Stimulated activated CD4-positive, alpha-beta T cell treated with anti-CD3 and anti-CD28 coated beads, Interleukin-12 subunit alpha, Interleukin-12 subunit beta, amount 100 ng/mL, for 4 hours (primary cell): Measurements from ENCODE around the gene CERS6.

Experiments
- DNase-seq: peaks from one replicate; pipeline ENCODE4 v3.0.0-alpha.2; 2020

Gene CERS6

GRCh38 chr2:168574856-168575630, 119.0 kb downstream of the CERS6 start:
- no peak for DNase-seq

- no peak for DNase-seq
Measured at GRCh38 chr2:168577885-168578284, 121.8 kb downstream of the CERS6 start.

- DNase-seq, result no peak
Measured at GRCh38 chr2:168583064-168583709, 127.1 kb downstream of the CERS6 start.

GRCh38 chr2:168583710-168584521, 127.8 kb downstream of the CERS6 start:
- DNase-seq, result no peak

GRCh38 chr2:168584911-168585310, 128.8 kb downstream of the CERS6 start:
- no peak for DNase-seq

- no peak for DNase-seq
Measured at GRCh38 chr2:168585700-168586099, 129.6 kb downstream of the CERS6 start.

GRCh38 chr2:168587307-168587706, 131.2 kb downstream of the CERS6 start:
- no peak for DNase-seq

GRCh38 chr2:168589236-168590211, 133.5 kb downstream of the CERS6 start:
- no peak for DNase-seq

- no peak for DNase-seq
Measured at GRCh38 chr2:168592181-168592831, 136.2 kb downstream of the CERS6 start.

GRCh38 chr2:168593713-168594112, 137.6 kb downstream of the CERS6 start:
- no peak for DNase-seq

GRCh38 chr2:168594778-168595177, 138.7 kb downstream of the CERS6 start:
- no peak for DNase-seq

GRCh38 chr2:168596881-168597655, 141.0 kb downstream of the CERS6 start:
- no peak for DNase-seq

GRCh38 chr2:168599738-168600137, 143.7 kb downstream of the CERS6 start:
- DNase-seq, result no peak

- DNase-seq, result no peak
Measured at GRCh38 chr2:168600949-168601348, 144.9 kb downstream of the CERS6 start.

- no peak for DNase-seq
Measured at GRCh38 chr2:168601741-168602140, 145.7 kb downstream of the CERS6 start.

- DNase-seq, result no peak
Measured at GRCh38 chr2:168602379-168602778, 146.3 kb downstream of the CERS6 start.

GRCh38 chr2:168602846-168603401, 146.9 kb downstream of the CERS6 start:
- DNase-seq, result no peak

- DNase-seq, result no peak
Measured at GRCh38 chr2:168603439-168603961, 147.4 kb downstream of the CERS6 start.

GRCh38 chr2:168604252-168604651, 148.2 kb downstream of the CERS6 start:
- DNase-seq, result no peak

GRCh38 chr2:168607992-168608391, 151.9 kb downstream of the CERS6 start:
- DNase-seq, result no peak
